Transverse colon (tissue), 4 donors: ENCODE results near the gene RBM20. TPM values are rescaled to one million over a fixed set of nuclear protein-coding genes. Genes with fewer than 3 reads are reported as not detected.

ENCODE experiments used
- DNase-seq: peaks from one replicate; pipeline ENCODE4 v3.0.0-alpha.2; 2019
- H3K27ac ChIP-seq, 4 donors: fragments of 200-600 bp; sonication (generic); 2 replicates each; pipeline ENCODE4 v1.5.1; 2016 to 2018; ENCODE audit warnings: inconsistent platforms in 4 of 4
- H3K27me3 ChIP-seq: fragments of 200-600 bp; sonication (generic); 2 replicates; pipeline ENCODE4 v1.5.1; 2017; ENCODE audit warnings: inconsistent platforms
- H3K36me3 ChIP-seq, 4 donors: fragments of 200-600 bp; sonication (generic); 2 replicates each; pipeline ENCODE4 v1.5.1; 2017 to 2019; ENCODE audit warnings: inconsistent platforms in 4 of 4
- H3K4me1 ChIP-seq, 4 donors: fragments of 200-600 bp; sonication (generic); 2 replicates each; pipeline ENCODE4 v1.5.1; 2017 to 2020; ENCODE audit warnings: inconsistent platforms in 4 of 4
- H3K4me3 ChIP-seq, 4 donors: fragments of 200-600 bp; sonication (generic); 1 replicate in 1 of 4; 2 replicates in 3 of 4; pipeline versions ENCODE4 v1.5.1 to v1.6.1; 2017 to 2019; ENCODE audit warnings: inconsistent platforms in 4 of 4
- H3K9me3 ChIP-seq, 2 donors: fragments of 200-600 bp; sonication (generic); 2 replicates each; pipeline ENCODE4 v1.5.1; 2017 to 2019; ENCODE audit warnings: inconsistent platforms in 2 of 2
- EP300 ChIP-seq: sonication (generic); formaldehyde crosslinking; IDR thresholded peaks from one replicate; pipeline ENCODE4 v1.6.1; 2017; ENCODE audit warnings: antibody characterized with exemption, low read depth
- POLR2A ChIP-seq: fragments of 450-650 bp; IDR thresholded peaks from one replicate; pipeline ENCODE4 v1.6.1; 2016; ENCODE audit warnings: antibody characterized with exemption, mild to moderate bottlenecking, moderate library complexity
- POLR2AphosphoS5 ChIP-seq, 3 donors: sonication (generic); formaldehyde crosslinking; IDR thresholded peaks; one replicate each; pipeline ENCODE4 v1.6.1; 2016; ENCODE audit warnings: antibody characterized with exemption in 3 of 3
- WGBS, 2 donors: methylation state at CpG; one replicate each; pipeline ENCODE4 v1.1.5; 2018; ENCODE audit warnings: low coverage in 1 of 2; 5-methylcytosine and 5-hydroxymethylcytosine counted together
- in situ Hi-C, 4 donors: fragments of 200-750 bp; cut with MboI; loops; one replicate each; pipeline versions ENCODE4 v1.15.0 to v1.15.1; 2017; ENCODE audit warnings: low sequenced_read_pairs in 3 of 4, low pct_ligation_motif_present in 1 of 4, low pct_unique_long_range_greater_than_20kb in 1 of 4
- intact Hi-C: fragments of 100-400 bp; cut with DNase I; formaldehyde crosslinking; loops from one replicate; pipeline ENCODE4 v1.15.1; 2023; ENCODE audit warnings: low total_unique reads
- total RNA-seq, 4 donors: library from RNA; depleted of rRNA; stranded (reverse); fragments of >200 nt; gene quantifications; one replicate each; pipeline ENCODE4 v1.1.0, GENCODE V29; 2016
- TF ChIP-seq, protein P1 (sequence below), 5 experiments: fragments of 200-600 bp in 3 of 5; fragments of 450-650 bp in 2 of 5; sonication (generic) in 3 of 5; IDR thresholded peaks; 1 replicate in 2 of 5; 2 replicates in 3 of 5; pipeline ENCODE4 v1.5.1; 2016 to 2017; ENCODE audit warnings: antibody characterized with exemption in 5 of 5, inconsistent platforms in 3 of 5, mild to moderate bottlenecking in 2 of 5, moderate library complexity in 1 of 5

Gene RBM20
- total RNA-seq, 4 donors from 2014 or later: 1.2 to 10.5 (median 2.9) TPM

DNA sequence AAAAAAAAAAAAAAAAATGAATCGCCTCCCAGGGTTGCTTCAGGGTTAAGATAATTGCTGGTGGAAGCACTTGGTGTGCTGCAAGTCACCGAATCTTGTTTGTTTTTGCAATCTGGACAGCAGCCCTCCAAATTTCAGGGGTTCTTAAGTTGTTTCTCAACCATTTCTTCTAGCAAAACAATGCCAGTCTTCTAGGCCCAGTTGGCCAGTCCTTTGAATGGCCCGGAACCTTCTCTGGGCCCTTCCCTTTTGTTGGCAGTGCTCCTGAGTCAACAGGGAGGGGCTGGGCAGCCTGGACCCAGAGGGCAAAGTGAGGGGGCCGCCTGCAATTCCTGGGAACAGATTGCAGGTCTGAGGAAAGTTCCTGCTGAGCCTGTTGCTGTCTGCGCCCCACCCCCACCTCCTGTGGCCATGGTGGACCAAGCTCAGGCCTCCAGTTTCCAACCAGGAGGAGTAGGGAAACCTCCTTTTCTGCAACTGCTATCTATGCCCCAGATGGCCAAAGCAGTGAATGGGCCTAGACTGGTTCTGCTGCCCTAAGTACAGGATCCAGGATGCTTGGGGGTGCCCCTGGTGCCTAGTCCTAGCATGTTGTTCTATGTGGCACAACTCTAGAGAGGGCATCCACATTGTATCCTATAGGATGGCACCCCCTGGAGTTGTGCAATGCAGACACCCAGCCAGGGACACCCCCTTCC, 196.2 kb downstream of the RBM20 start:
- intact Hi-C loops: no loop called here
- WGBS, 2 donors: 52% methylated on average over 5 of the region's 5 CpGs; no CpG with 5 or more reads in 1 of the 2 donors
- in situ Hi-C loops: no loop called here
- H3K4me3 ChIP-seq: no peak overlapping the region
- peak in 2 of 3 donors; percentile 74 to 82 for TF ChIP-seq POLR2AphosphoS5 (IDR thresholded peaks at IDR 0.05)
- peak; percentile 77 for TF ChIP-seq EP300
- TF ChIP-seq POLR2A: peak; percentile 33
- TF ChIP-seq, protein P1, sequence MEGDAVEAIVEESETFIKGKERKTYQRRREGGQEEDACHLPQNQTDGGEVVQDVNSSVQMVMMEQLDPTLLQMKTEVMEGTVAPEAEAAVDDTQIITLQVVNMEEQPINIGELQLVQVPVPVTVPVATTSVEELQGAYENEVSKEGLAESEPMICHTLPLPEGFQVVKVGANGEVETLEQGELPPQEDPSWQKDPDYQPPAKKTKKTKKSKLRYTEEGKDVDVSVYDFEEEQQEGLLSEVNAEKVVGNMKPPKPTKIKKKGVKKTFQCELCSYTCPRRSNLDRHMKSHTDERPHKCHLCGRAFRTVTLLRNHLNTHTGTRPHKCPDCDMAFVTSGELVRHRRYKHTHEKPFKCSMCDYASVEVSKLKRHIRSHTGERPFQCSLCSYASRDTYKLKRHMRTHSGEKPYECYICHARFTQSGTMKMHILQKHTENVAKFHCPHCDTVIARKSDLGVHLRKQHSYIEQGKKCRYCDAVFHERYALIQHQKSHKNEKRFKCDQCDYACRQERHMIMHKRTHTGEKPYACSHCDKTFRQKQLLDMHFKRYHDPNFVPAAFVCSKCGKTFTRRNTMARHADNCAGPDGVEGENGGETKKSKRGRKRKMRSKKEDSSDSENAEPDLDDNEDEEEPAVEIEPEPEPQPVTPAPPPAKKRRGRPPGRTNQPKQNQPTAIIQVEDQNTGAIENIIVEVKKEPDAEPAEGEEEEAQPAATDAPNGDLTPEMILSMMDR (IDR thresholded peaks at IDR 0.05): no peak
- peak; percentile 94 for DNase-seq
- no peaks in the 10 kb centered on the region for H3K36me3 ChIP-seq
- no peaks in the 10 kb centered on the region for H3K27me3 ChIP-seq
- H3K4me1 ChIP-seq: peaks cover 62 to 100% (median 82%) of the 10 kb centered on the region in 4 donors
- H3K27ac ChIP-seq: peak overlapping the region; percentile 80 to 91 (median 90)
- H3K9me3 ChIP-seq: no peaks in the 10 kb centered on the region

DNA sequence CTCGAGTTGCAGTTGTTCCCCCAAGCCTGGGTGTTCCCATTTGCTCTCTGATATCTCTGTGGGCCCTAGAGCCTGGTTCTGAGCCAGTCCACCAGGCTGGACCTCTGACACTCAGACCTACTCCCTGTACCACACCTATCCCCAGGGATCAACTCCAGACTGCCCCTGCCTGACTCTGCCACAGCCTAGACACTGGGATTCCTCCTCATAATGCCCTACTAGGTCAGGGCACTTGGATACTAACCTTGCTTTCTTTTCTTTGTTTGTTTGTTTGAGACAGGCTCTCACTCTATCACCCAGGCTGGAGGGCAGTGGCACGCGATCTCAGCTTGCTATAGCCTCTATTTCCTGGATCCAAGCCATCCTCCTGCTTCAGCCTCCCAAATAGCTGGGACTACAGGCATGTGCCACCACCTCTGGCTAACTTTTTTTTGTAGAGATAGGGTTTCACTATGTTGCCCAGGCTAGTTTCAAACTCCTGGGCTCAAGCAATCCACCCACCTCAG, 196.8 kb downstream of the RBM20 start:
- peak overlapping the region; percentile 80 to 91 (median 90) for H3K27ac ChIP-seq
- no peak for TF ChIP-seq POLR2A
- peak in 1 of 3 donors; percentile 8 for TF ChIP-seq POLR2AphosphoS5 (IDR thresholded peaks at IDR 0.05)
- no peak for TF ChIP-seq EP300
- TF ChIP-seq, protein P1 (IDR thresholded peaks at IDR 0.05): no peak
- intact Hi-C loops: no loop called here
- 60 to 90% methylated on average over 3 of the region's 3 CpGs for WGBS, 2 donors
- peak; percentile 33 for DNase-seq
- H3K4me1 ChIP-seq: peaks cover 58 to 100% (median 85%) of the 10 kb centered on the region in 4 donors
- no peak overlapping the region for H3K4me3 ChIP-seq
- H3K36me3 ChIP-seq: no peaks in the 10 kb centered on the region
- in situ Hi-C loops: no loop called here
- no peaks in the 10 kb centered on the region for H3K27me3 ChIP-seq
- no peaks in the 10 kb centered on the region for H3K9me3 ChIP-seq

DNA sequence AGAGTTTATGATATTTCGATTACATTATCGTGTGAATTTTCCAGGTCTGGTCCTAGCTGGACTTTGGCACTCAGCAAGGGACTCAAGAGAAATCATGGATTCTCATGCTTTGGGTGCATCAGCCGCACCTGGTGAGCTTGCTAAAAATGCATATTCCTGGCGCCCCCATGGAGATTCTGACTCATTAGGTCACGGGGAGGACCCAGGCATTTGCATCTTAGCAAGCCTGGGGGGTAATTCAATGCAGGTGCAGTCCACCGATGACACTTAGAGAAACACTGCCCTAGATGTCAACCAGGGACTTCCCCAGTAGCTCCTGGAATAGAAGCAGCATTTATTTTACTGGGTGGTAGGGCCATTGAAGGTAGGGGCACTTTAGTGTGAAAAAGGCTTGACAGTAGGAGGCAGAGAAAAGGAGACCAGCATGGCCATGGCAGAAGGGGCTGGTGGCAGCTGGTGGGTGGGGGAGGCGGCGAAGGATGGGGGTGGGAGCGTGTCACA, 197.7 kb downstream of the RBM20 start:
- Histone ChIP-seq H3K27ac (peak overlapping the region; percentile 80 to 91 (median 90)), H3K9me3 (no peaks in the 10 kb centered on the region), H3K4me3 (no peak overlapping the region), H3K36me3 (no peaks in the 10 kb centered on the region), H3K27me3 (no peaks in the 10 kb centered on the region), H3K4me1 (peaks cover 59 to 100% (median 86%) of the 10 kb centered on the region in 4 donors)
- intact Hi-C loops (no loop called here), in situ Hi-C loops (no loop called here)
- DNase-seq: peak; percentile 69
- 75 to 80% methylated on average over 3 to 9 of the region's 9 CpGs for WGBS, 2 donors
- TF ChIP-seq, protein P1 (IDR thresholded peaks at IDR 0.05): no peak
- no peak for TF ChIP-seq POLR2A

DNA sequence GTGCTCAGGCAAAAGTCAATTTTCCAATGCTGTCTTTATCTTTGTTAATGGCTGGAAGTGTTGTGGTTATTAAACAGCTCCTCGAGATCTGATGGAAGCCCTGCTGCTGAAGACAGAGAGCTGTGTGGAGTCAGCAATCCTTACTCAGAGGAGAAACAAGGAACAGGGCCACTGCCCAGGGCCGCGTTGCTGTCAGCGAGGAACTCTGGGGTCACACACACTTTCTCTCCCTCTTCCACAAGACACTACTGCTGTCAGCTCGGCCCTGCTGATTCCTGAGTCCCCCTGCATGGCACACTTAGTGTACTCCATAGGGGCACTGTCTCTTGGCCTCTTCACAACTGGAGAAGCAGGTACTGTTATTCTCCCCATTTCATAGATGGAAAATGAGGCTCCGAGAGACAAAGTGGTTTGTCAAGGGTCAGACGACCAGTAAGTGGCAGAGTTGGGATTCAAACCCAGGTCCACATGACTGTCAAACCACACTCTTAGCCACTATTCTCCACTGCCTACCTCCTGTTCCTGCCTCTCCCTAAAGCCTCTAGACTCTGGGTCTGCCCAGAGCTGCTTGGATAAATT, 198.3 kb downstream of the RBM20 start:
- peaks cover 53 to 100% (median 85%) of the 10 kb centered on the region in 4 donors for H3K4me1 ChIP-seq
- WGBS, 2 donors: 67 to 73% methylated on average over 1 to 6 of the region's 7 CpGs
- H3K9me3 ChIP-seq: no peaks in the 10 kb centered on the region
- peak; percentile 18 for DNase-seq
- peak overlapping the region; percentile 80 to 91 (median 90) for H3K27ac ChIP-seq
- intact Hi-C loops: no loop called here
- no peak overlapping the region for H3K4me3 ChIP-seq
- H3K36me3 ChIP-seq: no peaks in the 10 kb centered on the region
- H3K27me3 ChIP-seq: no peaks in the 10 kb centered on the region
- no peak for TF ChIP-seq POLR2AphosphoS5 (IDR thresholded peaks at IDR 0.05)
- TF ChIP-seq, protein P1 (IDR thresholded peaks at IDR 0.05): no peak
- TF ChIP-seq EP300: no peak
- TF ChIP-seq POLR2A: no peak
- in situ Hi-C loops: no loop called here
